ENCODE measurements around the gene PRRC2B. TPM values are rescaled to one million over a fixed set of nuclear protein-coding genes. Genes with fewer than 3 reads are reported as not detected.

The PRRC2B gene
- total and polyA plus RNA-seq, 2 of the 13 experiments (the other 11 are each of a cell fraction or from before 2014, with no cell fraction given): 20.8 to 37.4 TPM

DNA sequence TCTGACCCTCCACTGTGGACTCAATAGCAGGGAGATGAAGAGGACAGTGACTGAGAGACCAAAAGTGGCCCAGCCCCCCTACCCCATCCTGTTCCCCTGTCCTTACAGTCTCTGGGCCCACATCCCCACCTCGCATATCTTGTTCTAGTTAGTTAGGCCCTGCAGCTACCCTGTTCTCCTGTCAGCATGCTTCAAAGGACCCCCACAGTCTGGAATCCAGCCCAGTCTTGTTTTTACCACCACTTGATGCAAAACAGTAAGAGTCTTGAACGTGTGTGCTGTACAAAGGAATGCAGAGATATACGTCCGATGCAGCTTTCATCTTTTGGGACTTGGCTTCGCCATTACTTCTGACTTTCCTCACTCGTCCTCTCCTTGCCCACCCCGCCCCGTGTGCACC, 96.6 kb downstream of the PRRC2B start (continued):
- TF ChIP-seq, protein P1, sequence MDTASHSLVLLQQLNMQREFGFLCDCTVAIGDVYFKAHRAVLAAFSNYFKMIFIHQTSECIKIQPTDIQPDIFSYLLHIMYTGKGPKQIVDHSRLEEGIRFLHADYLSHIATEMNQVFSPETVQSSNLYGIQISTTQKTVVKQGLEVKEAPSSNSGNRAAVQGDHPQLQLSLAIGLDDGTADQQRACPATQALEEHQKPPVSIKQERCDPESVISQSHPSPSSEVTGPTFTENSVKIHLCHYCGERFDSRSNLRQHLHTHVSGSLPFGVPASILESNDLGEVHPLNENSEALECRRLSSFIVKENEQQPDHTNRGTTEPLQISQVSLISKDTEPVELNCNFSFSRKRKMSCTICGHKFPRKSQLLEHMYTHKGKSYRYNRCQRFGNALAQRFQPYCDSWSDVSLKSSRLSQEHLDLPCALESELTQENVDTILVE (CRISPR knock-in tag; IDR thresholded peaks at IDR 0.05): no peak
- no peak for TF ChIP-seq ZBTB1 (CRISPR knock-in tag; IDR thresholded peaks at IDR 0.05; ENCODE audit: borderline replicate concordance)

DNA sequence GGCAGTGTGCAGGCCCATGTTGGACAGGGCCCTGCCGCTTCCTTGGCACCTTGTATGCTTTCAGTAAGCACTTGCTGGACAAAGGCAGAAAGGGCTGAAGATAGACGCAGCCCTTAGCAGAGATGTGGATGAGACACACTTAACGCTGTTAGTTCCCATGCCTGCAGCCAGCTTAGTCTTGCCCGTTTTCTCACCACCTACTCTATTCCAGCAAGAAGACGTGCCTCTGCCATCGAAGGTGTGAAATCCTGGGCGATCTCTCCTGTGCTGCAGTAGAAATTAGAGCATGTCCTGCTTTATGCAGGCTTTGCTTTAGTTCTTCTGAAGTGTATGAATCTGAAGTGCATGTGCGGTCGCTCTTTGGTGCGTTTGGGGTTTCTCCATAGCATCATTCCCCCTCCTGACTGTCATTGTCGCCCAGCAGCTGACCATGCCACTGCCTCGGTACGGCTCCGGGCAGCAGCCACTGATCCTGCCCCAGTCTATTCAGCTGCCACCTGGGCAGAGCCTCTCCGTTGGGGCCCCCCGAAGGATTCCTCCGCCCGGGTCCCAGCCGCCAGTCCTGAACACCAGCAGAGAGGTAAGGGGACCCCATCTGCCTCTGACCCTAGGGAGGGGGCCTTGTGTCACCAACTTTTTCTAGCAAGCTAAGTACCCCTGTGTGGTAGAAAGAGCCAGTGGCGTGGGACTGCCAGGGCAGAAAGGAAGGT, 97.3 kb downstream of the PRRC2B start:
- Histone ChIP-seq H3K9me3 (ENCODE audit: low read length) (no peaks in the 10 kb centered on the region), H3K9ac (ENCODE audit: insufficient read depth, low read depth, low read length) (no peak overlapping the region), H4K20me1 (ENCODE audit: insufficient read depth, low read length) (0 out of 2 replicates have a peak, but pooled peaks cover 3% of the 10 kb centered on the region), H3K27me3 (ENCODE audit: control insufficient read depth in 1 of 2, insufficient read depth in 2 of 2, low read length in 2 of 2) (no peaks in the 10 kb centered on the region), H3K79me2 (ENCODE audit: insufficient read depth, low read length) (no peaks in the 10 kb centered on the region), H3K27ac (ENCODE audit: extremely low read length, insufficient read depth, low read length) (no peak overlapping the region), H3K4me2 (ENCODE audit: low read depth, low read length) (no peak overlapping the region), H2AFZ (ENCODE audit: low read length) (no peak overlapping the region), H3K4me3 (replicated peaks in 1 of 3; ENCODE audit: insufficient read depth in 1 of 3, low read depth in 2 of 3, low read length in 3 of 3) (no peak overlapping the region), H3K36me3 (replicated peaks in 1 of 2; ENCODE audit: control insufficient read depth in 1 of 2, insufficient read depth in 2 of 2, low read length in 2 of 2) (peaks cover 69 to 98% of the 10 kb centered on the region in 2 experiments), H3K4me1 (ENCODE audit: insufficient read depth, low read length) (no peaks in the 10 kb centered on the region)
- no peak for FAIRE-seq
- WGBS (ENCODE audit: low lambda C conversion rate): 98% methylated on average over 20 of the region's 20 CpGs
- no peak for TF ChIP-seq HNRNPUL1 (IDR thresholded peaks at IDR 0.05; ENCODE audit: low read depth, low read length)
- TF ChIP-seq NCOA2 (CRISPR knock-in tag; IDR thresholded peaks at IDR 0.05): no peak
- TF ChIP-seq, protein P2, sequence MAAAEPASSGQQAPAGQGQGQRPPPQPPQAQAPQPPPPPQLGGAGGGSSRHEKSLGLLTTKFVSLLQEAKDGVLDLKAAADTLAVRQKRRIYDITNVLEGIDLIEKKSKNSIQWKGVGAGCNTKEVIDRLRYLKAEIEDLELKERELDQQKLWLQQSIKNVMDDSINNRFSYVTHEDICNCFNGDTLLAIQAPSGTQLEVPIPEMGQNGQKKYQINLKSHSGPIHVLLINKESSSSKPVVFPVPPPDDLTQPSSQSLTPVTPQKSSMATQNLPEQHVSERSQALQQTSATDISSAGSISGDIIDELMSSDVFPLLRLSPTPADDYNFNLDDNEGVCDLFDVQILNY (CRISPR knock-in tag; conservative IDR thresholded peaks at IDR 0.05): no peak
- TF ChIP-seq MIXL1 (CRISPR knock-in tag; IDR thresholded peaks at IDR 0.05): no peak
- peak; percentile 51 for TF ChIP-seq AGO2 (optimal IDR thresholded peaks at IDR 0.05; ENCODE audit: low read depth, low read length)
- no peak for TF ChIP-seq MEF2D (CRISPR knock-in tag; IDR thresholded peaks at IDR 0.05)
- TF ChIP-seq, protein P3, sequence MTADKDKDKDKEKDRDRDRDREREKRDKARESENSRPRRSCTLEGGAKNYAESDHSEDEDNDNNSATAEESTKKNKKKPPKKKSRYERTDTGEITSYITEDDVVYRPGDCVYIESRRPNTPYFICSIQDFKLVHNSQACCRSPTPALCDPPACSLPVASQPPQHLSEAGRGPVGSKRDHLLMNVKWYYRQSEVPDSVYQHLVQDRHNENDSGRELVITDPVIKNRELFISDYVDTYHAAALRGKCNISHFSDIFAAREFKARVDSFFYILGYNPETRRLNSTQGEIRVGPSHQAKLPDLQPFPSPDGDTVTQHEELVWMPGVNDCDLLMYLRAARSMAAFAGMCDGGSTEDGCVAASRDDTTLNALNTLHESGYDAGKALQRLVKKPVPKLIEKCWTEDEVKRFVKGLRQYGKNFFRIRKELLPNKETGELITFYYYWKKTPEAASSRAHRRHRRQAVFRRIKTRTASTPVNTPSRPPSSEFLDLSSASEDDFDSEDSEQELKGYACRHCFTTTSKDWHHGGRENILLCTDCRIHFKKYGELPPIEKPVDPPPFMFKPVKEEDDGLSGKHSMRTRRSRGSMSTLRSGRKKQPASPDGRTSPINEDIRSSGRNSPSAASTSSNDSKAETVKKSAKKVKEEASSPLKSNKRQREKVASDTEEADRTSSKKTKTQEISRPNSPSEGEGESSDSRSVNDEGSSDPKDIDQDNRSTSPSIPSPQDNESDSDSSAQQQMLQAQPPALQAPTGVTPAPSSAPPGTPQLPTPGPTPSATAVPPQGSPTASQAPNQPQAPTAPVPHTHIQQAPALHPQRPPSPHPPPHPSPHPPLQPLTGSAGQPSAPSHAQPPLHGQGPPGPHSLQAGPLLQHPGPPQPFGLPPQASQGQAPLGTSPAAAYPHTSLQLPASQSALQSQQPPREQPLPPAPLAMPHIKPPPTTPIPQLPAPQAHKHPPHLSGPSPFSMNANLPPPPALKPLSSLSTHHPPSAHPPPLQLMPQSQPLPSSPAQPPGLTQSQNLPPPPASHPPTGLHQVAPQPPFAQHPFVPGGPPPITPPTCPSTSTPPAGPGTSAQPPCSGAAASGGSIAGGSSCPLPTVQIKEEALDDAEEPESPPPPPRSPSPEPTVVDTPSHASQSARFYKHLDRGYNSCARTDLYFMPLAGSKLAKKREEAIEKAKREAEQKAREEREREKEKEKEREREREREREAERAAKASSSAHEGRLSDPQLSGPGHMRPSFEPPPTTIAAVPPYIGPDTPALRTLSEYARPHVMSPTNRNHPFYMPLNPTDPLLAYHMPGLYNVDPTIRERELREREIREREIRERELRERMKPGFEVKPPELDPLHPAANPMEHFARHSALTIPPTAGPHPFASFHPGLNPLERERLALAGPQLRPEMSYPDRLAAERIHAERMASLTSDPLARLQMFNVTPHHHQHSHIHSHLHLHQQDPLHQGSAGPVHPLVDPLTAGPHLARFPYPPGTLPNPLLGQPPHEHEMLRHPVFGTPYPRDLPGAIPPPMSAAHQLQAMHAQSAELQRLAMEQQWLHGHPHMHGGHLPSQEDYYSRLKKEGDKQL (CRISPR knock-in tag; IDR thresholded peaks at IDR 0.05; ENCODE audit: low read depth): no peak
- intact Hi-C loops (cut with micrococcal nuclease; ENCODE audit: unreplicated experiment): no loop called here
- in situ Hi-C loops (cut with HindIII; ENCODE audit: extremely low pct_ligation_motif_present, low pct_unique_long_range_greater_than_20kb): no loop called here
- no TSS peak for BruUV-seq (replicated peaks)
- ChIA-PET CTCF (ENCODE audit: low intra/inter-chr PET ratio, low total read pairs) (no interaction called here), POLR2A (no interaction called here)
- no peak for ATAC-seq
- DNase-seq (ENCODE audit: low spot score): no peak
